Stomach (tissue), 9 donors: ENCODE measurements around the gene MED22. TPM values are rescaled to one million over a fixed set of nuclear protein-coding genes. Genes with fewer than 3 reads are reported as not detected.

Experiments
- DNase-seq, 2 donors: peaks; one replicate each; pipeline versions ENCODE4 v3.0.0 to v3.0.0-alpha.2; 2013 to 2019
- H3K27ac ChIP-seq, 5 donors: fragments of 200-600 bp in 4 of 5; sonication (generic) in 4 of 5; one replicate each; pipeline ENCODE4 v1.5.1; 2013 to 2019; ENCODE audit warnings: mild to moderate bottlenecking in 1 of 5, moderate library complexity in 1 of 5
- H3K27me3 ChIP-seq, 3 donors: fragments of 200-600 bp; sonication (generic); one replicate each; pipeline ENCODE4 v1.5.1; 2017 to 2019; ENCODE audit warnings: mixed run types in 1 of 3
- H3K36me3 ChIP-seq, 4 donors: fragments of 200-600 bp; sonication (generic); 1 replicate in 3 of 4; 2 replicates in 1 of 4; pipeline ENCODE4 v1.5.1; 2016 to 2019
- H3K4me1 ChIP-seq, 4 donors: fragments of 200-600 bp; sonication (generic); one replicate each; pipeline ENCODE4 v1.5.1; 2016 to 2019
- H3K4me3 ChIP-seq, 4 donors: fragments of 200-600 bp; sonication (generic) in 3 of 4; one replicate each; pipeline ENCODE4 v1.5.1; 2016 to 2019; ENCODE audit warnings: mild to moderate bottlenecking in 1 of 4
- H3K9me3 ChIP-seq, 4 donors: fragments of 200-600 bp; sonication (generic); one replicate each; pipeline ENCODE4 v1.5.1; 2016 to 2019
- EP300 ChIP-seq: sonication (generic); formaldehyde crosslinking; IDR thresholded peaks from one replicate; pipeline ENCODE4 v1.6.1; 2017; ENCODE audit warnings: antibody characterized with exemption
- POLR2A ChIP-seq, 4 donors: fragments of 450-650 bp; IDR thresholded peaks; one replicate each; pipeline ENCODE4 v1.6.1; 2016; ENCODE audit warnings: antibody characterized with exemption in 4 of 4, control low read depth in 2 of 4, mild to moderate bottlenecking in 1 of 4, moderate library complexity in 1 of 4
- POLR2AphosphoS5 ChIP-seq, 3 donors: sonication (generic); formaldehyde crosslinking; IDR thresholded peaks; one replicate each; pipeline ENCODE4 v1.6.1; 2016; ENCODE audit warnings: antibody characterized with exemption in 3 of 3
- WGBS, 5 donors: extraction: QIAGEN DNeasy Blood & Tissue Kit in 3 of 5; methylation state at CpG; one replicate each; pipeline versions ENCODE4 v1.1.5 to v1.1.7; 2013 to 2018; 5-methylcytosine and 5-hydroxymethylcytosine counted together
- intact Hi-C: fragments of 100-400 bp; cut with DNase I; formaldehyde crosslinking; loops from one replicate; pipeline ENCODE4 v1.15.1; 2023; ENCODE audit warnings: low total_unique reads
- polyA plus RNA-seq, 3 donors: library from polyadenylated mRNA; stranded (reverse); fragments of 200-250 nt; gene quantifications; one replicate each; pipeline ENCODE4 v1.2.3, GENCODE V29; 2013
- total RNA-seq, 5 donors: library from RNA; depleted of rRNA; stranded (reverse); fragments of >200 nt; gene quantifications; one replicate each; pipeline versions ENCODE4 v1.1.0 to v1.2.3, GENCODE V29; 2014 to 2016
- TF ChIP-seq, protein P1 (sequence below), 7 experiments: fragments of 450-650 bp in 4 of 7; fragments of 200-600 bp in 3 of 7; sonication (generic) in 3 of 7; IDR thresholded peaks; one replicate each; pipeline ENCODE4 v1.5.1; 2016 to 2019; ENCODE audit warnings: antibody characterized with exemption in 7 of 7, control low read depth in 2 of 7, mild to moderate bottlenecking in 1 of 7
- donor health status: healthy with polysubstance abuse.
- donor health status: Bipolar disorder and iron deficiency.
- donor health status: healthy.

MED22 gene
- total and polyA plus RNA-seq, 8 donors: 4.7 to 27.7 (median 20.0) TPM

DNA sequence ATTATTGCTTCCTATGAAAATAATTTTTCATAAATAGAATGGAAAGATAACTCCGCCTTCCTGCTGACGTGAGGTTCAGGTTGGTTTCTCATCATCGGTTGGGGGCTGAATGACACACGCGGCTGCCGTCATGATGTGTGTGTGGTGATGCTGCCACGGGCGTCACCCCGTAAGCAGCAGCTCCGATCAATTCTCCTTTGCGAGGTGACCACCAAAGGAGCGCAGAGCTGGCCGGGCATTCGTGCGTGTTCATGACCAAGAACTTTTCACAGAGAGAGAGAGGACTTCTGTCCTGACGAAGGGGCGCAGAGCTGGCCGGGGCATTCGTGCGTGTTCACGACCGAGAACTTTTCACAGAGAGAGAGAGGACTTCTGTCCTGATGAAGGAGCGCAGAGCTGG, 42.2 kb downstream of the MED22 start:
- Histone ChIP-seq H3K9me3 (no peaks in the 10 kb centered on the region), H3K36me3 (no peaks in the 10 kb centered on the region), H3K4me1 (no peaks in the 10 kb centered on the region), H3K4me3 (no peak overlapping the region), H3K27me3 (peaks cover 0 to 42% (median 0%) of the 10 kb centered on the region in 3 donors), H3K27ac (no peak overlapping the region)
- intact Hi-C loops: no loop called here
- TF ChIP-seq EP300 (no peak), POLR2A (IDR thresholded peaks at IDR 0.05) (no peak), POLR2AphosphoS5 (IDR thresholded peaks at IDR 0.05) (no peak)
- TF ChIP-seq, protein P1, sequence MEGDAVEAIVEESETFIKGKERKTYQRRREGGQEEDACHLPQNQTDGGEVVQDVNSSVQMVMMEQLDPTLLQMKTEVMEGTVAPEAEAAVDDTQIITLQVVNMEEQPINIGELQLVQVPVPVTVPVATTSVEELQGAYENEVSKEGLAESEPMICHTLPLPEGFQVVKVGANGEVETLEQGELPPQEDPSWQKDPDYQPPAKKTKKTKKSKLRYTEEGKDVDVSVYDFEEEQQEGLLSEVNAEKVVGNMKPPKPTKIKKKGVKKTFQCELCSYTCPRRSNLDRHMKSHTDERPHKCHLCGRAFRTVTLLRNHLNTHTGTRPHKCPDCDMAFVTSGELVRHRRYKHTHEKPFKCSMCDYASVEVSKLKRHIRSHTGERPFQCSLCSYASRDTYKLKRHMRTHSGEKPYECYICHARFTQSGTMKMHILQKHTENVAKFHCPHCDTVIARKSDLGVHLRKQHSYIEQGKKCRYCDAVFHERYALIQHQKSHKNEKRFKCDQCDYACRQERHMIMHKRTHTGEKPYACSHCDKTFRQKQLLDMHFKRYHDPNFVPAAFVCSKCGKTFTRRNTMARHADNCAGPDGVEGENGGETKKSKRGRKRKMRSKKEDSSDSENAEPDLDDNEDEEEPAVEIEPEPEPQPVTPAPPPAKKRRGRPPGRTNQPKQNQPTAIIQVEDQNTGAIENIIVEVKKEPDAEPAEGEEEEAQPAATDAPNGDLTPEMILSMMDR (IDR thresholded peaks at IDR 0.05): no peak
- 76 to 81% (median 78%) methylated on average over 10 to 23 of the region's 23 CpGs for WGBS, 5 donors
- no peak for DNase-seq

DNA sequence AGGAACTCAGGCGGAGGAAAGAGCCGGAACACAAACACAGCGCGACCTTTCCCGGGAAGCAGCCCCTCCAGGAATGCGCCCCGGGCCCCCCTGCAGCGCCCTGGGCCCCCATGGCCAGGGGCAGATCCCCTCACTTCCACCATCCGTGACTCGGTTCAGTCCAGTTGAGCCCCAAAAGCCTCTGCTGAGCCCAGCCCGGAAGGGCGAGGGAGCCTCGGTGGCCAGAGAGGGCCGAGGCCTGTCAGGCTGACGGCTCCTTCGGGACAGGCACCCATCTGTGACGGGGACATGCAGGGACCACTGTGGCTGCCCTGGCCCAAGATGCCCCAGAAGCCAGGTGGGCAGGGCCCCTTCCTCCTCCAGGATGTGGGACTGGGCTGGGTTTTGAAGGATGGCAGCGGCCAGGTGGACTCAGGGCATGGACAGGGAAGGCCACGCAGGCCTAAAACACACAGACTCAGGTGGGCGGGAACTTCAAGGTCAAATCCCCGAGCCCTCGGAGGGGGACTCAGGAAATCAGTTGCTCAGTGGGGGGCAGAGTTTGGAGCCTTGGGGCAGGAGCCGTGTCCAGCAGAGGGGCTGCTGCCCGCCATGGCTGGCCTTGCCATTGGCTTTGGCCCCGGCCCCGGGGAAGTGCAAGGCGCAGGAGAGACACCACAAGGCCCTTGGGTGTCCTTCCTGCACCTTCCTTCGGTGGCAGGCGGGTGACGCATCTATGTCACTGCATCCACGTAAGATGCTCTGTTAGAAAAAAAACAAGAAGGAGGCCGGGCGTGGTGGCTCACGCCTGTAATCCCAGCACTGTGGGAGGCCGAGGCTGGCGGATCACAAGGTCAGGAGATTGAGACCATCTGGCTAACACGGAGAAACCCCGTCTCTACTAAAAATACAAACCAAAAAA, 43.2 kb downstream of the MED22 start:
- Histone ChIP-seq H3K27me3 (peaks cover 0 to 42% (median 0%) of the 10 kb centered on the region in 3 donors), H3K4me1 (no peaks in the 10 kb centered on the region), H3K9me3 (no peaks in the 10 kb centered on the region), H3K4me3 (no peak overlapping the region), H3K36me3 (no peaks in the 10 kb centered on the region), H3K27ac (no peak overlapping the region)
- DNase-seq: no peak
- WGBS, 5 donors: 83 to 89% (median 87%) methylated on average over 34 to 38 of the region's 38 CpGs
- intact Hi-C loops: no loop called here
- TF ChIP-seq POLR2A (IDR thresholded peaks at IDR 0.05) (no peak), POLR2AphosphoS5 (IDR thresholded peaks at IDR 0.05) (no peak), EP300 (no peak)
- TF ChIP-seq, protein P1 (IDR thresholded peaks at IDR 0.05): no peak

DNA sequence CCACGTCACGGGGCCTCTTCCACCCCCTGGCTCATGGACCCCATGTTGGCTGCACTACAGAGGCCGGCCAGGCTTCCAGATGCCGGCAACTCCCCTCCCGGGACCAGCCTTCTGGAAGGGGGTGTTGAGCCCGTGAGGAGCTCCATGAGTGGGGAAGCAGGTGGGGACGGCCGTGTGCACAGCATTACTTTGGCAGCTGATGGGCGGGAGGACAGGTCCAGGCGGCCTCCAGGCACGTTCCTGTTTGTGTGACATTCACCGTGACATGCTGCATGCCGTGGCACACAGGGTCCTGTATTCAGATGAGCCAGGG, 43.8 kb downstream of the MED22 start:
- H3K27me3 ChIP-seq: peaks cover 0 to 45% (median 0%) of the 10 kb centered on the region in 3 donors
- no peak overlapping the region for H3K4me3 ChIP-seq
- intact Hi-C loops: no loop called here
- no peaks in the 10 kb centered on the region for H3K4me1 ChIP-seq
- H3K36me3 ChIP-seq: no peaks in the 10 kb centered on the region
- no peaks in the 10 kb centered on the region for H3K9me3 ChIP-seq
- 72 to 80% (median 76%) methylated on average over 7 to 13 of the region's 13 CpGs for WGBS, 5 donors
- DNase-seq: peak in 1 of 2 donors; percentile 21
- no peak overlapping the region for H3K27ac ChIP-seq
- TF ChIP-seq EP300: no peak
- TF ChIP-seq POLR2AphosphoS5 (IDR thresholded peaks at IDR 0.05): no peak
- TF ChIP-seq POLR2A (IDR thresholded peaks at IDR 0.05): no peak
- TF ChIP-seq, protein P1 (IDR thresholded peaks at IDR 0.05): no peak

DNA sequence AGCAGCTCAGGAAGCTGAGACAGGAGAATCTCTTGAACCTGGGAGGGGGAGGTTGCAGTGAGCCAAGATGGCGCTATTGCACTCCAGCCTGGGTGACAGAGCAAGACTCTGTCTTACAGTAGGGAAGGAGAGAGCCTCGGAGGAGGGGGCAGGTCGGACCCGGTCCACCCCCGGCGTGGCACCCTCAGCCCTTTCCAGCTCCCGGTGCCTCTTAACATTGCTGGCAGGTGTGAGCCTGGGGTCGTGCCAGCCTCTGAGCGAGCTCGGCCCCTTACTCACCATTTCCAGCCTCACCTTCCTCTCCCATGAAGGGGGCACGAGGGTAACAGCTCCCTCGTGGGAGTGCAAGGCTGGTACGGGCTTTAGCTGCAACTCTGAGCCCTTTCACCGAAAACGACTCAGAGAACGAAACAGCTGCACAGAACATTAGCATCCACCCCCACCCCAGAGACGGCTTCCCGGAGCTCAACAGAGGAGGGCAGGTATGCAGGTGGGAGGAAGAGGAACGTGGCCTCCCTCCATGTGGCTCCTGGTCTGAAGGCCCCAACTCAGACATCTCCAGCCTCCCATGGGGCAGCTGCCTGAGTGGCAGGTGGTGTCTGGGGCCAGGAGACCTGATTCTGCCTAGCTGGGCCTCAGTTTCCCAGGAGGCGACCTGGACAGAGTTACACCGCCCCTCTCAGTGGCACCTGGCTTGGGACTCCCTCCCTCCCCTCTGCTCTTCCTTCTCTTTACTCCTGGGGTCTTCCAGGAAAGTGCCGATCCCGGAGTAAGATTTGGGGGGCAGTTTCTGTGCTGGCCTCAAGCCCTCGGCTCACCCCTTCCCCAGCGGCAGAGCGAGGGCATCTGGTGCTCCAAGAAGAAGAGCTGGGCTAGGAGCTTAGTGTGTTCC, 44.4 kb downstream of the MED22 start:
- WGBS, 5 donors: 74 to 82% (median 79%) methylated on average over 17 to 26 of the region's 26 CpGs
- Histone ChIP-seq H3K36me3 (no peaks in the 10 kb centered on the region), H3K4me1 (no peaks in the 10 kb centered on the region), H3K9me3 (no peaks in the 10 kb centered on the region), H3K4me3 (no peak overlapping the region), H3K27ac (no peak overlapping the region), H3K27me3 (peaks cover 0 to 49% (median 0%) of the 10 kb centered on the region in 3 donors)
- DNase-seq: peak in 1 of 2 donors; percentile 14
- no peak for TF ChIP-seq POLR2A (IDR thresholded peaks at IDR 0.05)
- no peak for TF ChIP-seq EP300
- no peak for TF ChIP-seq POLR2AphosphoS5 (IDR thresholded peaks at IDR 0.05)
- TF ChIP-seq, protein P1 (IDR thresholded peaks at IDR 0.05): no peak
- intact Hi-C loops: no loop called here
